GM23338 (cell line): ENCODE results near the gene SRCIN1. TPM values are rescaled to one million over a fixed set of nuclear protein-coding genes. Genes with fewer than 3 reads are reported as not detected.

Source experiments
- ATAC-seq: fragments of 200-7000 bp; cut with Tn5 transposase; 3 replicates; pipeline ENCODE4 v1.9.1; 2020
- DNase-seq: peaks from one replicate; pipeline ENCODE4 v3.0.0-alpha.2; 2015; ENCODE audit warnings: low spot score
- H2AFZ ChIP-seq: fragments of 200-600 bp; sonication (generic); 2 replicates; pipeline ENCODE4 v1.8.0; 2016; ENCODE audit warnings: antibody characterized with exemption, mild to moderate bottlenecking, moderate library complexity
- H3F3A ChIP-seq: fragments of 200-600 bp; sonication (generic); replicated peaks from 2 replicates; pipeline ENCODE4 v1.8.0; 2017; ENCODE audit warnings: antibody characterized with exemption, mixed run types, low read depth
- H3K27ac ChIP-seq: fragments of 200-600 bp; sonication (generic); 2 replicates; pipeline ENCODE4 v1.6.1; 2016; ENCODE audit warnings: low read depth
- H3K27me3 ChIP-seq: fragments of 200-600 bp; sonication (generic); 2 replicates; pipeline ENCODE4 v1.8.0; 2016; ENCODE audit warnings: mild to moderate bottlenecking, mixed run types, moderate library complexity; ENCODE audit not compliant: insufficient read depth
- H3K36me3 ChIP-seq: fragments of 200-600 bp; sonication (generic); 2 replicates; pipeline ENCODE4 v1.8.0; 2016; ENCODE audit warnings: mild to moderate bottlenecking; ENCODE audit not compliant: insufficient read depth
- H3K4me1 ChIP-seq: fragments of 200-600 bp; sonication (generic); 2 replicates; pipeline ENCODE4 v1.8.0; 2016; ENCODE audit warnings: mild to moderate bottlenecking, moderate library complexity; ENCODE audit not compliant: insufficient read depth
- H3K4me2 ChIP-seq: fragments of 200-600 bp; sonication (generic); 2 replicates; pipeline ENCODE4 v1.7.1; 2017; ENCODE audit warnings: mixed run types
- H3K4me3 ChIP-seq: fragments of 200-600 bp; sonication (generic); 2 replicates; pipeline ENCODE4 v1.6.1; 2016; ENCODE audit warnings: mixed run types
- H3K79me2 ChIP-seq: fragments of 200-600 bp; sonication (generic); replicated peaks from 2 replicates; pipeline ENCODE4 v1.8.0; 2017; ENCODE audit warnings: mild to moderate bottlenecking; ENCODE audit not compliant: insufficient read depth
- H3K9me2 ChIP-seq: fragments of 200-600 bp; sonication (generic); 2 replicates; pipeline ENCODE4 v1.8.0; 2017; ENCODE audit not compliant: insufficient read depth
- H4K20me1 ChIP-seq: fragments of 200-600 bp; sonication (generic); replicated peaks from 2 replicates; pipeline ENCODE4 v1.8.0; 2017; ENCODE audit warnings: mild to moderate bottlenecking; ENCODE audit not compliant: insufficient read depth
- H3K27ac Mint-ChIP-seq: 2 replicates; pipeline ENCODE4 v1.8.0; 2020; ENCODE audit warnings: inconsistent platforms, mild to moderate bottlenecking, moderate library complexity, mixed read lengths
- H3K27me3 Mint-ChIP-seq: 3 replicates; pipeline ENCODE4 v1.8.0; 2022; ENCODE audit warnings: low read depth, mild to moderate bottlenecking, moderate library complexity, mixed read lengths, inconsistent platforms; ENCODE audit not compliant: insufficient read depth, poor library complexity
- H3K36me3 Mint-ChIP-seq: 3 replicates; pipeline ENCODE4 v1.8.0; 2021; ENCODE audit warnings: low read depth, mild to moderate bottlenecking, inconsistent platforms, moderate library complexity, mixed read lengths
- H3K4me1 Mint-ChIP-seq: 3 replicates; pipeline ENCODE4 v1.8.0; 2020; ENCODE audit warnings: mild to moderate bottlenecking, inconsistent platforms, mixed read lengths
- H3K4me3 Mint-ChIP-seq: 3 replicates; pipeline ENCODE4 v1.8.0; 2021; ENCODE audit warnings: moderate library complexity, mild to moderate bottlenecking, inconsistent platforms, mixed read lengths
- H3K9me3 Mint-ChIP-seq: 3 replicates; pipeline ENCODE4 v1.8.0; 2020; ENCODE audit warnings: moderate library complexity, mild to moderate bottlenecking, inconsistent platforms, mixed read lengths
- CREB1 ChIP-seq: fragments of 250-450 bp; sonication (Bioruptor Pico); IDR thresholded peaks from 2 replicates; pipeline ENCODE4 v1.5.0; 2020; ENCODE audit warnings: low read depth, mild to moderate bottlenecking, moderate library complexity
- ETS1 ChIP-seq: IDR thresholded peaks from 2 replicates; pipeline ENCODE4 v1.6.1; 2016; ENCODE audit warnings: antibody characterized with exemption
- EZH2 ChIP-seq: fragments of 200-600 bp; sonication (generic); IDR thresholded peaks from one replicate; pipeline ENCODE4 v1.8.0; 2017; ENCODE audit warnings: antibody characterized with exemption, mild to moderate bottlenecking, low read depth; ENCODE audit not compliant: unreplicated experiment
- EZH2phosphoT487 ChIP-seq: fragments of 200-600 bp; sonication (generic); IDR thresholded peaks from one replicate; pipeline ENCODE4 v1.8.1; 2018; ENCODE audit warnings: antibody characterized with exemption; ENCODE audit not compliant: unreplicated experiment
- JUNB ChIP-seq: IDR thresholded peaks from one replicate; pipeline ENCODE4 v1.6.1; 2016; ENCODE audit warnings: antibody characterized with exemption; ENCODE audit not compliant: unreplicated experiment
- NANOG ChIP-seq: IDR thresholded peaks from 2 replicates; pipeline ENCODE4 v1.6.1; 2016; ENCODE audit warnings: antibody characterized with exemption, borderline replicate concordance
- POLR2AphosphoS5 ChIP-seq: IDR thresholded peaks from 2 replicates; pipeline ENCODE4 v1.6.1; 2016; ENCODE audit warnings: antibody characterized with exemption, low read depth
- REST ChIP-seq: IDR thresholded peaks from one replicate; pipeline ENCODE4 v1.6.1; 2018; ENCODE audit warnings: antibody characterized with exemption; ENCODE audit not compliant: unreplicated experiment
- ZNF114 ChIP-seq: fragments of 250-450 bp; sonication (Bioruptor Pico); IDR thresholded peaks from 2 replicates; pipeline ENCODE4 v1.5.0; 2020; ENCODE audit warnings: mild to moderate bottlenecking, moderate library complexity
- ZNF331 ChIP-seq: fragments of 250-450 bp; sonication (Bioruptor Pico); IDR thresholded peaks from 2 replicates; pipeline ENCODE4 v1.5.0; 2020; ENCODE audit warnings: low read depth, mild to moderate bottlenecking, moderate library complexity
- ZNF462 ChIP-seq: fragments of 250-450 bp; sonication (Bioruptor Pico); IDR thresholded peaks from 2 replicates; pipeline ENCODE4 v1.5.0; 2020; ENCODE audit warnings: mild to moderate bottlenecking, moderate library complexity
- polyA plus RNA-seq: library from polyadenylated mRNA; unstranded; fragments of >200 nt; fragmentation: Nextera tagmentation; extraction: Ambion mirVana; gene quantifications from 2 replicates; pipeline ENCODE4 v1.2.1, GENCODE V29; 2016
- total RNA-seq: library from RNA; depleted of rRNA; stranded (reverse); fragments of >200 nt; shearing (Covaris generic); gene quantifications from 2 replicates; pipeline ENCODE4 v1.2.3, GENCODE V29; 2014

The SRCIN1 gene
- total and polyA plus RNA-seq, 2 experiments from 2014 or later, result 0.87 to 2.2 TPM

DNA sequence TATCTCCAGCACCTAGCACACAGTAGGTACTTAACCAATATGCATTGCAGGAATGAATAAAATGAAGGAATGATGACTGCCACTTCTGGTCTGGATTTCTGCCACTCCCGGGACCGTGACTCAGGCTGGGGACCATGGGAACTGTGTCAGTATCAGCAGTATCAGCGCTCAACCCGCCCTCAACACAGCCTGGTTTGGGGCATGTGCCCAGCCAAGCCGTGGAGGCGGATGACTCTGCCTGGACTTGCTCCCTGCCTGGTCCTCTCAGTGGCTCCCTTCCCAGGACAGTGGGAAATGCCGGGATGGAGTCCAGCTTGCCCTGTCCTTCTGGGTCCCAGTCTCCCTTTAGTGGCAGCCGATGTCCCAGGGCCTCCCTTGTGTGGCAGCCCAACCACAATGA, 55.1 kb downstream of the SRCIN1 start (continued):
- TF ChIP-seq NANOG, result no peak
- TF ChIP-seq EZH2, result no peak
- TF ChIP-seq CREB1 (CRISPR knock-in tag), result no peak
- no peak for TF ChIP-seq REST
- no peak for TF ChIP-seq ZNF331
- TF ChIP-seq JUNB, result no peak

- peaks cover 10% of the 10 kb centered on the region for H3K27me3 Mint-ChIP-seq
- no peak for DNase-seq
- no peaks in the 10 kb centered on the region; the same call in 1 of the 2 replicates for H3K4me1 ChIP-seq
- no peaks in the 10 kb centered on the region for H3K9me2 ChIP-seq
- H3K27ac ChIP-seq, result no peak overlapping the region
- H4K20me1 ChIP-seq, result no peaks in the 10 kb centered on the region
- 0 out of 3 replicates have a peak, but pooled peaks have one; percentile 11 for ATAC-seq
- H3K36me3 ChIP-seq, result no peaks in the 10 kb centered on the region
- peaks cover 19% of the 10 kb centered on the region for H3K4me1 Mint-ChIP-seq
- no peaks in the 10 kb centered on the region for H3K79me2 ChIP-seq
- no peaks in the 10 kb centered on the region for H3K9me3 Mint-ChIP-seq
- no peaks in the 10 kb centered on the region for H3F3A ChIP-seq
- H3K36me3 Mint-ChIP-seq, result no peaks in the 10 kb centered on the region
- no peak overlapping the region for H3K4me3 Mint-ChIP-seq
- H3K27ac Mint-ChIP-seq, result no peak overlapping the region
- no peak overlapping the region for H3K4me2 ChIP-seq
- no peak overlapping the region for H2AFZ ChIP-seq
- TF ChIP-seq CREB1 (CRISPR knock-in tag) (no peak), EZH2 (no peak), POLR2AphosphoS5 (no peak), ZNF462 (CRISPR knock-in tag) (no peak), ZNF331 (no peak), EZH2phosphoT487 (no peak), ZNF114 (CRISPR knock-in tag) (no peak), ETS1 (no peak)
- H3K27me3 ChIP-seq, result no peaks in the 10 kb centered on the region
- no peak overlapping the region for H3K4me3 ChIP-seq
Measured at GRCh38 chr17:38549285-38549684, 56.5 kb downstream of the SRCIN1 start.
